ENCODE measurements around the gene ZNF587B. TPM values are rescaled to one million over a fixed set of nuclear protein-coding genes. Genes with fewer than 3 reads are reported as not detected.
A peak's percentile ranks its signal among the peaks of the same experiment; 100 is the strongest.
"Not testable (repeated sequence)": the region's sequence is repeated elsewhere in the genome, so short reads cannot be mapped to it uniquely, and the experiment has no call there.

ZNF587B gene
- total RNA-seq, 1 donor from 2014 or later: 21.6 TPM

DNA sequence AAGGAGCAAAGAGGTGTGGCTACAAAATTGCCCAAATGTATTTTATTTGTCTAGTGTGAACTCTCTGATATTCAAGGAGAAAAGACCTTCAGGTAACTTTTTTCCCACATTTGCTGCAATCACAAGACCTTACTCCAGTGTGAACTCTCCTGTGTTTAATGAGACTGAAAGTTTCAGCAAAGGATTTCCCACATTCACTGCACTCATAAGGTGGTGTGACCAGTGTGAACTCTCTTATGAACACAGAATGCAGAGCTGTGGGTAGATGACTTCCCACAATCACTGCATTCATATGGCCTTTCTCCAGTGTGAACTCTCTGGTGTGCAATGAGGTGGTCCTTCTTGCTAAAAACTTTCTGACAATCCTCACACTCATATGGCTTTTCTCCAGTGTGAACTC lies 42.4 kb downstream of the ZNF587B start:
- DNase-seq (ENCODE audit: low read depth, low spot score): no peak
- Mint-ChIP-seq H3K9me3 (peaks cover 29% of the 10 kb centered on the region), H3K36me3 (ENCODE audit: low read depth) (peaks cover 82% of the 10 kb centered on the region), H3K4me3 (no peak overlapping the region), H3K27me3 (ENCODE audit: low read depth) (no peaks in the 10 kb centered on the region), H3K4me1 (no peaks in the 10 kb centered on the region), H3K27ac (ENCODE audit: unreplicated experiment) (no peak overlapping the region)
- TF ChIP-seq CTCF (conservative IDR thresholded peaks at IDR 0.05): no peak

DNA sequence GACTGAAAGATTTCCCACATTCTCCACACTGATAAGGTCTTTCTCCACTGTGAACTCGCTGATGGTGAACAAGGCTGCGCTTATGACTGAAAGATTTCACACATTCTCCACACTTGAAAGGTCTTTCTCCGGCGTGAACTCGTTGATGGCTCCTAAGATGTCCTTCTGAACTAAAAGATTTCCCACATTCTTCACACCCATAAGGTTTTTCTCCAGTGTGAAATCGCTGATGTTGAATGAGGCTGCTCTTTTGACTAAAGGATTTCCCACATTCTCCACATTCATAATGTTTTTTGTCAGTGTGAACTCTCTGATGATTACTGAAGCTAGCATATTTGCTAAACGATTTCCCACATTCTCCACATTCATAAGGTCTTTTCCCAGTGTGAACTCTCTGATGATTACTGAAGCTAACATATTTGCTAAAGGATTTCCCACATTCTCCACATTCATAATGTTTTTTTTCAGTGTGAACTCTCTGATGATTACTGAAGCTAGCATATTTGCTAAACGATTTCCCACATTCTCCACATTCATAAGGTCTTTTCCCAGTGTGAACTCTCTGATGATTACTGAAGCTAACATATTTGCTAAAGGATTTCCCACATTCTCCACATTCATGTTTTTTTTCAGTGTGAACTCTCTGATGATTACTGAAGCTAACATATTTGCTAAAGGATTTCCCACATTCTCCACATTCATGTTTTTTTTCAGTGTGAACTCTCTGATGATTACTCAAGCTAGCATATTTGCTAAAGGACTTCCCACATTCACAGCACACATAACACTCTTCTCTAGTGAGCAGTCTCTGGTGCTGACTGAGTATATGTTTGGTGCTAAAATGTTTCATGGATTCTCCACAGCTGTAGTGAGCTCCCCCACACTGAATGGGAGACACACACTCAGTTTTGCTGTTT lies 44.0 kb downstream of the ZNF587B start:
- H3K27me3 Mint-ChIP-seq (ENCODE audit: low read depth); H3K4me1 Mint-ChIP-seq; H3K27ac Mint-ChIP-seq (ENCODE audit: unreplicated experiment); H3K4me3 Mint-ChIP-seq; DNase-seq (ENCODE audit: low read depth, low spot score): not testable (repeated sequence)
- Mint-ChIP-seq H3K36me3 (ENCODE audit: low read depth) (peaks cover 83% of the 10 kb centered on the region), H3K9me3 (peaks cover 27% of the 10 kb centered on the region)

- Mint-ChIP-seq H3K9me3 (peaks cover 10% of the 10 kb centered on the region), H3K4me3 (peak overlapping the region; percentile 44), H3K36me3 (ENCODE audit: low read depth) (peaks cover 55% of the 10 kb centered on the region), H3K4me1 (peaks cover 27% of the 10 kb centered on the region), H3K27me3 (ENCODE audit: low read depth) (no peaks in the 10 kb centered on the region), H3K27ac (ENCODE audit: unreplicated experiment) (no peak overlapping the region)
- DNase-seq (ENCODE audit: low read depth, low spot score): no peak
- no peak for TF ChIP-seq CTCF (conservative IDR thresholded peaks at IDR 0.05)
Observed at GRCh38 chr19:57886046-57886445, 55.9 kb downstream of the ZNF587B start.

GRCh38 chr19:57887195-57887941 lies 57.3 kb downstream of the ZNF587B start:
- DNase-seq (ENCODE audit: low read depth, low spot score): no peak
- H3K4me3 Mint-ChIP-seq: peak overlapping the region; percentile 93
- peaks cover 27% of the 10 kb centered on the region for H3K4me1 Mint-ChIP-seq
- peaks cover 57% of the 10 kb centered on the region for H3K36me3 Mint-ChIP-seq (ENCODE audit: low read depth)
- H3K9me3 Mint-ChIP-seq: peaks cover 10% of the 10 kb centered on the region
- no peaks in the 10 kb centered on the region for H3K27me3 Mint-ChIP-seq (ENCODE audit: low read depth)
- H3K27ac Mint-ChIP-seq (ENCODE audit: unreplicated experiment): no peak overlapping the region
- TF ChIP-seq CTCF (conservative IDR thresholded peaks at IDR 0.05): no peak

GRCh38 chr19:57888107-57888559 lies 58.0 kb downstream of the ZNF587B start:
- H3K9me3 Mint-ChIP-seq: peaks cover 10% of the 10 kb centered on the region
- no peak for TF ChIP-seq CTCF (conservative IDR thresholded peaks at IDR 0.05)
- peaks cover 27% of the 10 kb centered on the region for H3K4me1 Mint-ChIP-seq
- H3K27me3 Mint-ChIP-seq (ENCODE audit: low read depth): no peaks in the 10 kb centered on the region
- peak overlapping the region; percentile 85 for H3K27ac Mint-ChIP-seq (ENCODE audit: unreplicated experiment)
- H3K36me3 Mint-ChIP-seq (ENCODE audit: low read depth): peaks cover 51% of the 10 kb centered on the region
- peak overlapping the region; percentile 93 for H3K4me3 Mint-ChIP-seq
- no peak for DNase-seq (ENCODE audit: low read depth, low spot score)
